ENCODE results near the gene KIAA0825. TPM values are rescaled to one million over a fixed set of nuclear protein-coding genes. Genes with fewer than 3 reads are reported as not detected.

KIAA0825 gene
- total and polyA plus RNA-seq, 8 donors = 0.29 to 15.6 (median 1.5) TPM

- WGBS, 5 donors = 42 to 52% (median 51%) methylated on average over 2 of the region's 2 CpGs
- TF ChIP-seq, protein P1, sequence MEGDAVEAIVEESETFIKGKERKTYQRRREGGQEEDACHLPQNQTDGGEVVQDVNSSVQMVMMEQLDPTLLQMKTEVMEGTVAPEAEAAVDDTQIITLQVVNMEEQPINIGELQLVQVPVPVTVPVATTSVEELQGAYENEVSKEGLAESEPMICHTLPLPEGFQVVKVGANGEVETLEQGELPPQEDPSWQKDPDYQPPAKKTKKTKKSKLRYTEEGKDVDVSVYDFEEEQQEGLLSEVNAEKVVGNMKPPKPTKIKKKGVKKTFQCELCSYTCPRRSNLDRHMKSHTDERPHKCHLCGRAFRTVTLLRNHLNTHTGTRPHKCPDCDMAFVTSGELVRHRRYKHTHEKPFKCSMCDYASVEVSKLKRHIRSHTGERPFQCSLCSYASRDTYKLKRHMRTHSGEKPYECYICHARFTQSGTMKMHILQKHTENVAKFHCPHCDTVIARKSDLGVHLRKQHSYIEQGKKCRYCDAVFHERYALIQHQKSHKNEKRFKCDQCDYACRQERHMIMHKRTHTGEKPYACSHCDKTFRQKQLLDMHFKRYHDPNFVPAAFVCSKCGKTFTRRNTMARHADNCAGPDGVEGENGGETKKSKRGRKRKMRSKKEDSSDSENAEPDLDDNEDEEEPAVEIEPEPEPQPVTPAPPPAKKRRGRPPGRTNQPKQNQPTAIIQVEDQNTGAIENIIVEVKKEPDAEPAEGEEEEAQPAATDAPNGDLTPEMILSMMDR (IDR thresholded peaks at IDR 0.05) = no peak
- TF ChIP-seq EP300 (IDR thresholded peaks at IDR 0.05) = no peak
- TF ChIP-seq POLR2AphosphoS5 (IDR thresholded peaks at IDR 0.05) = no peak
- TF ChIP-seq POLR2A (IDR thresholded peaks at IDR 0.05) = no peak
- no peaks in the 10 kb centered on the region for H3K9me3 ChIP-seq
- no peak for DNase-seq
- intact Hi-C loops (cut with DNase I; ENCODE audit: low total_unique reads) = no loop called here
- H3K27me3 ChIP-seq = no peaks in the 10 kb centered on the region
- no peaks in the 10 kb centered on the region for H3K4me1 ChIP-seq
- H3K27ac ChIP-seq = no peak overlapping the region
- H3K4me3 ChIP-seq = no peak overlapping the region
- H3K36me3 ChIP-seq = no peaks in the 10 kb centered on the region
Measured at GRCh38 chr5:94223235-94223634, 395.2 kb downstream of the KIAA0825 start.

- no peaks in the 10 kb centered on the region for H3K36me3 ChIP-seq
- H3K9me3 ChIP-seq = no peaks in the 10 kb centered on the region
- H3K4me1 ChIP-seq = no peaks in the 10 kb centered on the region
- H3K27me3 ChIP-seq = no peaks in the 10 kb centered on the region
- no peak for DNase-seq
- no peak overlapping the region for H3K27ac ChIP-seq
- no peak overlapping the region for H3K4me3 ChIP-seq
- TF ChIP-seq EP300 (IDR thresholded peaks at IDR 0.05) = no peak
- peak in 1 of 3 donors; percentile 7 for TF ChIP-seq POLR2AphosphoS5 (IDR thresholded peaks at IDR 0.05)
- intact Hi-C loops (cut with DNase I; ENCODE audit: low total_unique reads) = no loop called here
Measured at GRCh38 chr5:94218374-94218773, 400.0 kb downstream of the KIAA0825 start.

DNA sequence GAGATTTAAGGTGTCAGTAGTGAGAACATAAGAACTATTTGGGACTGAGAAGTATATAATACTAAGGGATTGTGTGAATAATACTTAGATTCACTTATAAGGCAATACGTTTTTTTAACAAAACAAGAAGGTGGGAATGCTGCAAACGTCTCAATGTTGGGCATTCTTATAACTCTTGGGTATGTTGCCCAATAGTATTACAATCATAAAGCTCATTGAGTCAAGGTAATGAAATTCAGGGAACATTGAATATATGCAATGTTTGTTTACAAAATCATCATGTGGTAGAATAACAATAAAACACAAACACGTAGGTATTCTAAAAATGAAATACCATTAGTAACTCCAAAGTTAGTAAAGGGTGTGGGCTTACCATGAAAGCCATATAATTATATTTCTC lies 400.7 kb downstream of the KIAA0825 start:
- Histone ChIP-seq H3K4me1 (no peaks in the 10 kb centered on the region), H3K4me3 (no peak overlapping the region), H3K36me3 (no peaks in the 10 kb centered on the region), H3K27me3 (no peaks in the 10 kb centered on the region), H3K9me3 (no peaks in the 10 kb centered on the region), H3K27ac (no peak overlapping the region)
- TF ChIP-seq POLR2AphosphoS5 (IDR thresholded peaks at IDR 0.05) (no peak), POLR2A (IDR thresholded peaks at IDR 0.05) (no peak), EP300 (IDR thresholded peaks at IDR 0.05) (no peak)
- TF ChIP-seq, protein P1 (IDR thresholded peaks at IDR 0.05) = no peak
- intact Hi-C loops (cut with DNase I; ENCODE audit: low total_unique reads) = no loop called here
- DNase-seq = no peak
- 80 to 93% (median 86%) methylated on average over 3 of the region's 3 CpGs for WGBS, 5 donors

DNA sequence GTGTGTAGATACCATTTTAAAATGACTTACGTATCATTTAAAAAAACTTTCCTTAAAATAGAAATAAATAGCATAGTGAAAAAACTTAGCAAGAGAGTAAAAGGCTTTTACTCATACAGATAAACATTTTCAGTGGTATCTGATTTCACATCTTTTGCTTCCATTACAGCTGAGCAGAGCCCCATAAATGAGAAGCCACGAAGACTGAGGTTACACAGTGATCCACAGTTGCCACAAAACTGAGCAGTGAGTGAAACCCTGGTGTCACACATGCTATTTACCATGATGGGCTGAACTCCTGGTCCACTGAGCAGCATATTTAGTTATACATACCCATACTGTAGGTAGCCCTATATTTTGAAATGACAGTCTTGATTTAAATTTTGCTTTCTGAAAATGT lies 401.2 kb downstream of the KIAA0825 start:
- no peaks in the 10 kb centered on the region for H3K27me3 ChIP-seq
- no peaks in the 10 kb centered on the region for H3K4me1 ChIP-seq
- no peak overlapping the region for H3K27ac ChIP-seq
- 75 to 87% (median 86%) methylated on average over 2 of the region's 2 CpGs for WGBS, 5 donors
- no peaks in the 10 kb centered on the region for H3K36me3 ChIP-seq
- DNase-seq = no peak
- intact Hi-C loops (cut with DNase I; ENCODE audit: low total_unique reads) = no loop called here
- H3K4me3 ChIP-seq = no peak overlapping the region
- no peaks in the 10 kb centered on the region for H3K9me3 ChIP-seq
- TF ChIP-seq, protein P1 (IDR thresholded peaks at IDR 0.05) = no peak
- TF ChIP-seq POLR2AphosphoS5 (IDR thresholded peaks at IDR 0.05) (no peak), POLR2A (IDR thresholded peaks at IDR 0.05) (no peak), EP300 (IDR thresholded peaks at IDR 0.05) (no peak)

DNA sequence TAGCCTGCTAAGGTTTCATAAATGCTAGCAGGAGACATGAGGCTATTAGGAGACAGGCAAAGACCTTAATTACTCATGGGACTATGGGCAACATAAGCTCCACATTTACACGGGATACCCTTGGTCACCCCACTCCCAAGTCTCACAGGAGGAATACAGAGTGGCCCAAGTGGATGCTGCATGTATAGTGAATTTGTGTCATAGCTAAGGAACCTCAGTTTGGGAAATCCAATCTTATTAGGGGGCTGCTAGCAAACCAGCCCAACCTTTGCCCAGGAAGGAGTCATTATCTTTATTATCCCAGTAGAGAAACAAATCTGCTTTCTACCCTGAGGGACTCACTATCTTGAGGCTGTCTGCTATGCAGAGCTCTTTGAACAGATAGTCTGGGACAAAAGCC lies 405.9 kb downstream of the KIAA0825 start:
- Histone ChIP-seq H3K27ac (no peak overlapping the region), H3K27me3 (no peaks in the 10 kb centered on the region), H3K4me1 (peaks cover 0 to 6% (median 0%) of the 10 kb centered on the region in 4 donors), H3K4me3 (no peak overlapping the region), H3K9me3 (no peaks in the 10 kb centered on the region), H3K36me3 (no peaks in the 10 kb centered on the region)
- no peak for DNase-seq
- WGBS, 5 donors = 0 to 53% (median 0%) methylated on average over 1 of the region's 1 CpG
- TF ChIP-seq EP300 (IDR thresholded peaks at IDR 0.05) (no peak), POLR2AphosphoS5 (IDR thresholded peaks at IDR 0.05) (no peak), POLR2A (IDR thresholded peaks at IDR 0.05) (no peak)
- TF ChIP-seq, protein P1 (IDR thresholded peaks at IDR 0.05) = no peak
- intact Hi-C loops (cut with DNase I; ENCODE audit: low total_unique reads) = no loop called here
